Vagina (tissue), 2 donors: ENCODE data around the gene VGF. TPM values are rescaled to one million over a fixed set of nuclear protein-coding genes. Genes with fewer than 3 reads are reported as not detected.

Source experiments
- DNase-seq, 2 donors: peaks; one replicate each; pipeline ENCODE4 v3.0.0-alpha.2; 2017; ENCODE audit errors: extremely low spot score in 2 of 2
- H3K27ac ChIP-seq: fragments of 200-600 bp; sonication (generic); one replicate; pipeline ENCODE4 v1.5.1; 2019
- H3K27me3 ChIP-seq: fragments of 200-600 bp; sonication (generic); one replicate; pipeline ENCODE4 v1.5.1; 2019
- H3K36me3 ChIP-seq, 2 donors: fragments of 200-600 bp; sonication (generic); one replicate each; pipeline ENCODE4 v1.5.1; 2017 to 2019
- H3K4me1 ChIP-seq: fragments of 200-600 bp; sonication (generic); one replicate; pipeline ENCODE4 v1.5.1; 2019
- H3K4me3 ChIP-seq, 2 donors: fragments of 200-600 bp; sonication (generic); 1 replicate in 1 of 2; 2 replicates in 1 of 2; pipeline ENCODE4 v1.5.1; 2016 to 2019
- H3K9me3 ChIP-seq: fragments of 200-600 bp; sonication (generic); one replicate; pipeline ENCODE4 v1.5.1; 2019
- POLR2A ChIP-seq, 2 donors: fragments of 450-650 bp; IDR thresholded peaks; one replicate each; pipeline ENCODE4 v1.6.1; 2017; ENCODE audit warnings: antibody characterized with exemption in 2 of 2, mild to moderate bottlenecking in 2 of 2, moderate library complexity in 2 of 2
- POLR2AphosphoS5 ChIP-seq, 2 donors: sonication (generic); formaldehyde crosslinking; IDR thresholded peaks; one replicate each; pipeline ENCODE4 v1.9.0; 2017; ENCODE audit warnings: antibody characterized with exemption in 2 of 2, mild to moderate bottlenecking in 2 of 2, low read depth in 1 of 2; ENCODE audit not compliant: insufficient read depth in 1 of 2
- intact Hi-C: fragments of 100-400 bp; cut with DNase I; formaldehyde crosslinking; loops from one replicate; pipeline ENCODE4 v1.15.1; 2023
- total RNA-seq: library from RNA; depleted of rRNA; stranded (reverse); fragments of >200 nt; gene quantifications from one replicate; pipeline ENCODE4 v1.2.3, GENCODE V29; 2016
- TF ChIP-seq, protein P1 (sequence below), 3 experiments: fragments of 450-650 bp in 2 of 3; fragments of 200-600 bp in 1 of 3; sonication (generic) in 1 of 3; IDR thresholded peaks; one replicate each; pipeline ENCODE4 v1.5.1; 2017 to 2019; ENCODE audit warnings: antibody characterized with exemption in 3 of 3, mild to moderate bottlenecking in 2 of 3, moderate library complexity in 2 of 3

The VGF gene
- total RNA-seq, 1 donor from 2014 or later = 1.2 TPM

- H3K9me3 ChIP-seq = no peaks in the 10 kb centered on the region
- no peak overlapping the region for H3K4me3 ChIP-seq
- no peaks in the 10 kb centered on the region for H3K27me3 ChIP-seq
- peaks cover 8% of the 10 kb centered on the region for H3K4me1 ChIP-seq
- H3K27ac ChIP-seq = no peak overlapping the region
- H3K36me3 ChIP-seq = no peaks in the 10 kb centered on the region
- DNase-seq = no peak
- intact Hi-C loops = loop anchor here (10.0 kb wide), 1 partner anchor 87 kb away; no protein-coding TSS in a partner anchor
- TF ChIP-seq, protein P1, sequence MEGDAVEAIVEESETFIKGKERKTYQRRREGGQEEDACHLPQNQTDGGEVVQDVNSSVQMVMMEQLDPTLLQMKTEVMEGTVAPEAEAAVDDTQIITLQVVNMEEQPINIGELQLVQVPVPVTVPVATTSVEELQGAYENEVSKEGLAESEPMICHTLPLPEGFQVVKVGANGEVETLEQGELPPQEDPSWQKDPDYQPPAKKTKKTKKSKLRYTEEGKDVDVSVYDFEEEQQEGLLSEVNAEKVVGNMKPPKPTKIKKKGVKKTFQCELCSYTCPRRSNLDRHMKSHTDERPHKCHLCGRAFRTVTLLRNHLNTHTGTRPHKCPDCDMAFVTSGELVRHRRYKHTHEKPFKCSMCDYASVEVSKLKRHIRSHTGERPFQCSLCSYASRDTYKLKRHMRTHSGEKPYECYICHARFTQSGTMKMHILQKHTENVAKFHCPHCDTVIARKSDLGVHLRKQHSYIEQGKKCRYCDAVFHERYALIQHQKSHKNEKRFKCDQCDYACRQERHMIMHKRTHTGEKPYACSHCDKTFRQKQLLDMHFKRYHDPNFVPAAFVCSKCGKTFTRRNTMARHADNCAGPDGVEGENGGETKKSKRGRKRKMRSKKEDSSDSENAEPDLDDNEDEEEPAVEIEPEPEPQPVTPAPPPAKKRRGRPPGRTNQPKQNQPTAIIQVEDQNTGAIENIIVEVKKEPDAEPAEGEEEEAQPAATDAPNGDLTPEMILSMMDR (IDR thresholded peaks at IDR 0.05) = no peak
- no peak for TF ChIP-seq POLR2AphosphoS5 (IDR thresholded peaks at IDR 0.05; ENCODE audit: insufficient read depth in 1 of 2, low read depth in 1 of 2)
- no peak for TF ChIP-seq POLR2A (IDR thresholded peaks at IDR 0.05)
These were observed 32.6 kb upstream of the VGF start for GRCh38 chr7:101197991-101198390.

- H3K4me1 ChIP-seq = no peaks in the 10 kb centered on the region
- DNase-seq = no peak
- H3K9me3 ChIP-seq = no peaks in the 10 kb centered on the region
- no peak overlapping the region for H3K27ac ChIP-seq
- H3K27me3 ChIP-seq = no peaks in the 10 kb centered on the region
- H3K4me3 ChIP-seq = no peak overlapping the region
- TF ChIP-seq, protein P1 (IDR thresholded peaks at IDR 0.05) = no peak
- no peaks in the 10 kb centered on the region for H3K36me3 ChIP-seq
- intact Hi-C loops = loop anchor here (10.0 kb wide), 1 partner anchor 89 kb away; no protein-coding TSS in a partner anchor
These were observed 30.5 kb upstream of the VGF start for GRCh38 chr7:101195884-101196283.

DNA sequence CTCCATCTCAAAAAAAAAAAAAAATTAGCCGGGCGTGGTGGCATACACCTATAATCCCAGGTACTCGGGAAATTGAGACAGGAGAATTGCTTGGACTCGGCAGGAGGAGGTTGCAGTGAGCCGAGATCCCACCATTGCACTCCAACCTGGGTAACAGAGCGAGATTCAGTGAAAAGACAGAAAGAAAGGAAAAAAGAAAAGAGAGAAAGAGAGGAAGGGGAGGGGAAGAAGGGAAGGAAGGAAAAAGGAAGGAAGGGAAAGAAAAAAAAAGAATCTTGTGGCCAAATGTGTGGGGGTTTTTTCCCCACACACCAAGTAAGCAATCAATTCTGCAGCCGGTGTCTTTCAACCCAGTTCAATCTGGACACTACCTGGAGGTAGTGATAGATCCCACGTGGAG lies 23.7 kb upstream of the VGF start:
- no peak for DNase-seq
- TF ChIP-seq POLR2A (IDR thresholded peaks at IDR 0.05) = no peak
- TF ChIP-seq, protein P1 (IDR thresholded peaks at IDR 0.05) = no peak
- no peak for TF ChIP-seq POLR2AphosphoS5 (IDR thresholded peaks at IDR 0.05; ENCODE audit: insufficient read depth in 1 of 2, low read depth in 1 of 2)
- no peaks in the 10 kb centered on the region for H3K9me3 ChIP-seq
- H3K36me3 ChIP-seq = no peaks in the 10 kb centered on the region
- no peak overlapping the region for H3K4me3 ChIP-seq
- intact Hi-C loops = no loop called here
- no peak overlapping the region for H3K27ac ChIP-seq
- H3K4me1 ChIP-seq = no peaks in the 10 kb centered on the region
- H3K27me3 ChIP-seq = no peaks in the 10 kb centered on the region

GRCh38 chr7:101186844-101187428 lies 21.6 kb upstream of the VGF start:
- Histone ChIP-seq H3K9me3 (no peaks in the 10 kb centered on the region), H3K4me1 (no peaks in the 10 kb centered on the region), H3K4me3 (no peak overlapping the region), H3K27ac (no peak overlapping the region), H3K36me3 (no peaks in the 10 kb centered on the region), H3K27me3 (no peaks in the 10 kb centered on the region)
- TF ChIP-seq, protein P1 (IDR thresholded peaks at IDR 0.05) = no peak
- TF ChIP-seq POLR2A (IDR thresholded peaks at IDR 0.05) (no peak), POLR2AphosphoS5 (IDR thresholded peaks at IDR 0.05; ENCODE audit: insufficient read depth in 1 of 2, low read depth in 1 of 2) (no peak)
- no peak for DNase-seq
- intact Hi-C loops = no loop called here

GRCh38 chr7:101186194-101186593 lies 20.8 kb upstream of the VGF start:
- Histone ChIP-seq H3K4me3 (no peak overlapping the region), H3K27ac (no peak overlapping the region), H3K4me1 (no peaks in the 10 kb centered on the region), H3K36me3 (no peaks in the 10 kb centered on the region), H3K27me3 (no peaks in the 10 kb centered on the region), H3K9me3 (no peaks in the 10 kb centered on the region)
- DNase-seq = no peak
- no peak for TF ChIP-seq POLR2AphosphoS5 (IDR thresholded peaks at IDR 0.05; ENCODE audit: insufficient read depth in 1 of 2, low read depth in 1 of 2)
- TF ChIP-seq, protein P1 (IDR thresholded peaks at IDR 0.05) = no peak
- intact Hi-C loops = no loop called here
